HepG2 (cell line): ENCODE measurements around the gene ZNF655. TPM values are rescaled to one million over a fixed set of nuclear protein-coding genes. Genes with fewer than 3 reads are reported as not detected.

Experiments
- ARID4A ChIP-seq: sonication (generic); formaldehyde crosslinking; IDR thresholded peaks from 2 replicates; pipeline ENCODE4 v1.5.0; 2020; ENCODE audit warnings: mild to moderate bottlenecking, missing genetic modification reagents, borderline replicate concordance
- BHLHE40 ChIP-seq: IDR thresholded peaks from 2 replicates; pipeline ENCODE4 v1.6.1; 2011; ENCODE audit warnings: low read length, improper control_type of control experiment
- CHCHD3 ChIP-seq: sonication (generic); formaldehyde crosslinking; IDR thresholded peaks from 2 replicates; pipeline ENCODE4 v1.8.0; 2022; ENCODE audit warnings: mild to moderate bottlenecking, missing genetic modification reagents, moderate library complexity
- FOXK2 ChIP-seq: fragments of 450-650 bp; IDR thresholded peaks from 2 replicates; pipeline ENCODE4 v1.6.1; 2016
- FUBP1 ChIP-seq: sonication (generic); formaldehyde crosslinking; IDR thresholded peaks from 2 replicates; pipeline ENCODE4 v1.5.1; 2020; ENCODE audit warnings: missing genetic modification reagents, mild to moderate bottlenecking, borderline replicate concordance
- JUN ChIP-seq: sonication (generic); formaldehyde crosslinking; IDR thresholded peaks from 2 replicates; pipeline ENCODE4 v1.4.0; 2020; ENCODE audit warnings: mild to moderate bottlenecking, missing genetic modification reagents
- KDM2A ChIP-seq: sonication (generic); formaldehyde crosslinking; IDR thresholded peaks from 2 replicates; pipeline ENCODE4 v1.4.0; 2020; ENCODE audit warnings: low read depth, missing genetic modification reagents, borderline replicate concordance
- MATR3 ChIP-seq: sonication (generic); formaldehyde crosslinking; IDR thresholded peaks from 2 replicates; pipeline ENCODE4 v1.4.0; 2020; ENCODE audit warnings: missing genetic modification reagents
- NFIB ChIP-seq: sonication (generic); formaldehyde crosslinking; IDR thresholded peaks from 2 replicates; pipeline ENCODE4 v1.9.0; 2021; ENCODE audit warnings: missing genetic modification reagents, mild to moderate bottlenecking, borderline replicate concordance
- PAWR ChIP-seq: sonication (generic); formaldehyde crosslinking; IDR thresholded peaks from 2 replicates; pipeline ENCODE4 v1.4.0; 2020; ENCODE audit warnings: missing genetic modification reagents, mild to moderate bottlenecking, borderline replicate concordance
- RXRA ChIP-seq: sonication (generic); formaldehyde crosslinking; IDR thresholded peaks from 2 replicates; pipeline ENCODE4 v1.5.1; 2020; ENCODE audit warnings: missing genetic modification reagents
- ZNF143 ChIP-seq: sonication (generic); formaldehyde crosslinking; IDR thresholded peaks from 2 replicates; pipeline ENCODE4 v1.4.0; 2020; ENCODE audit warnings: missing genetic modification reagents
- ZNF317 ChIP-seq: sonication (generic); formaldehyde crosslinking; IDR thresholded peaks from 2 replicates; pipeline ENCODE4 v1.5.0; 2020; ENCODE audit warnings: mild to moderate bottlenecking, missing genetic modification reagents
- ZNF430 ChIP-seq: sonication (generic); formaldehyde crosslinking; IDR thresholded peaks from 2 replicates; pipeline ENCODE4 v1.9.0; 2021; ENCODE audit warnings: mild to moderate bottlenecking, missing genetic modification reagents
- ZNF570 ChIP-seq: sonication (generic); formaldehyde crosslinking; IDR thresholded peaks from 2 replicates; pipeline ENCODE4 v1.4.0; 2020; ENCODE audit warnings: mild to moderate bottlenecking, missing genetic modification reagents, borderline replicate concordance
- ZNF780A ChIP-seq: sonication (generic); formaldehyde crosslinking; IDR thresholded peaks from 2 replicates; pipeline ENCODE4 v1.8.0; 2022; ENCODE audit warnings: mild to moderate bottlenecking, missing genetic modification reagents, moderate library complexity
- polyA plus RNA-seq, 8 experiments: library from polyadenylated mRNA; depleted of rRNA in 3 of 8; stranded (reverse) in 7 of 8; unstranded in 1 of 8; fragments of >200 nt; fragmentation: Illumina TruSeq in 4 of 8; extraction: Trizol in 4 of 8; gene quantifications; 2 replicates each; pipeline versions ENCODE4 v1.2.1 to v1.2.3, GENCODE V29; 2011 to 2016; ENCODE audit warnings: low read depth in 4 of 8, missing spikeins in 1 of 8, mixed read lengths in 1 of 8; ENCODE audit not compliant: insufficient read depth in 1 of 8
- total RNA-seq, 5 experiments: library from RNA; depleted of rRNA; stranded (reverse); fragments of >200 nt; fragmentation: Illumina TruSeq; extraction: Trizol; gene quantifications; 2 replicates each; pipeline ENCODE4 v1.2.3, GENCODE V29; 2016; ENCODE audit warnings: low read depth in 1 of 5
- TF ChIP-seq, protein P1 (sequence below): sonication (generic); formaldehyde crosslinking; IDR thresholded peaks from 2 replicates; pipeline ENCODE4 v1.9.0; 2022; ENCODE audit warnings: missing genetic modification reagents, mild to moderate bottlenecking, borderline replicate concordance
- TF ChIP-seq, protein P2 (sequence below): sonication (generic); formaldehyde crosslinking; IDR thresholded peaks from 2 replicates; pipeline ENCODE4 v1.4.0; 2020; ENCODE audit warnings: mild to moderate bottlenecking, missing genetic modification reagents

The ZNF655 gene
- total and polyA plus RNA-seq, 2 of the 13 experiments (the other 11 are each of a cell fraction or from before 2014, with no cell fraction given), result 53.4 to 75.6 TPM

- TF ChIP-seq CHCHD3 (CRISPR knock-in tag), result 0 out of 2 replicates have a peak, but pooled peaks have one; percentile 39
- peak; percentile 45; the same call in 1 of the 2 replicates for TF ChIP-seq ZNF430 (CRISPR knock-in tag)
- TF ChIP-seq BHLHE40, result peak; percentile 36; the same call in 1 of the 2 replicates
- TF ChIP-seq RXRA (CRISPR knock-in tag), result peak; percentile 81
- TF ChIP-seq, protein P1, sequence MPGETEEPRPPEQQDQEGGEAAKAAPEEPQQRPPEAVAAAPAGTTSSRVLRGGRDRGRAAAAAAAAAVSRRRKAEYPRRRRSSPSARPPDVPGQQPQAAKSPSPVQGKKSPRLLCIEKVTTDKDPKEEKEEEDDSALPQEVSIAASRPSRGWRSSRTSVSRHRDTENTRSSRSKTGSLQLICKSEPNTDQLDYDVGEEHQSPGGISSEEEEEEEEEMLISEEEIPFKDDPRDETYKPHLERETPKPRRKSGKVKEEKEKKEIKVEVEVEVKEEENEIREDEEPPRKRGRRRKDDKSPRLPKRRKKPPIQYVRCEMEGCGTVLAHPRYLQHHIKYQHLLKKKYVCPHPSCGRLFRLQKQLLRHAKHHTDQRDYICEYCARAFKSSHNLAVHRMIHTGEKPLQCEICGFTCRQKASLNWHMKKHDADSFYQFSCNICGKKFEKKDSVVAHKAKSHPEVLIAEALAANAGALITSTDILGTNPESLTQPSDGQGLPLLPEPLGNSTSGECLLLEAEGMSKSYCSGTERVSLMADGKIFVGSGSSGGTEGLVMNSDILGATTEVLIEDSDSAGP (CRISPR knock-in tag), result peak; percentile 95
- TF ChIP-seq ZNF143 (CRISPR knock-in tag), result peak; percentile 54
- no peak for TF ChIP-seq FOXK2
- TF ChIP-seq ARID4A (CRISPR knock-in tag), result peak; percentile 96
- no peak for TF ChIP-seq JUN
- no peak for TF ChIP-seq PAWR
- no peak for TF ChIP-seq MATR3
- TF ChIP-seq, protein P2, sequence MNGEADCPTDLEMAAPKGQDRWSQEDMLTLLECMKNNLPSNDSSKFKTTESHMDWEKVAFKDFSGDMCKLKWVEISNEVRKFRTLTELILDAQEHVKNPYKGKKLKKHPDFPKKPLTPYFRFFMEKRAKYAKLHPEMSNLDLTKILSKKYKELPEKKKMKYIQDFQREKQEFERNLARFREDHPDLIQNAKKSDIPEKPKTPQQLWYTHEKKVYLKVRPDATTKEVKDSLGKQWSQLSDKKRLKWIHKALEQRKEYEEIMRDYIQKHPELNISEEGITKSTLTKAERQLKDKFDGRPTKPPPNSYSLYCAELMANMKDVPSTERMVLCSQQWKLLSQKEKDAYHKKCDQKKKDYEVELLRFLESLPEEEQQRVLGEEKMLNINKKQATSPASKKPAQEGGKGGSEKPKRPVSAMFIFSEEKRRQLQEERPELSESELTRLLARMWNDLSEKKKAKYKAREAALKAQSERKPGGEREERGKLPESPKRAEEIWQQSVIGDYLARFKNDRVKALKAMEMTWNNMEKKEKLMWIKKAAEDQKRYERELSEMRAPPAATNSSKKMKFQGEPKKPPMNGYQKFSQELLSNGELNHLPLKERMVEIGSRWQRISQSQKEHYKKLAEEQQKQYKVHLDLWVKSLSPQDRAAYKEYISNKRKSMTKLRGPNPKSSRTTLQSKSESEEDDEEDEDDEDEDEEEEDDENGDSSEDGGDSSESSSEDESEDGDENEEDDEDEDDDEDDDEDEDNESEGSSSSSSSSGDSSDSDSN (CRISPR knock-in tag), result peak; percentile 95
- TF ChIP-seq NFIB (CRISPR knock-in tag), result no peak
- TF ChIP-seq KDM2A (CRISPR knock-in tag), result peak; percentile 95
- TF ChIP-seq FUBP1, result peak; percentile 90
- 0 out of 2 replicates have a peak, but pooled peaks have one; percentile 84 for TF ChIP-seq ZNF780A
- TF ChIP-seq ZNF317 (CRISPR knock-in tag), result peak; percentile 91
- no peak for TF ChIP-seq ZNF570 (CRISPR knock-in tag)
These were observed 58.1 kb downstream of the ZNF655 start, which contains the start of gene ZSCAN25 (continued) for GRCh38 chr7:99616359-99617191.
